ENCODE measurements around the gene ADCK2.
"Not testable (repeated sequence)": the region's sequence is repeated elsewhere in the genome, so short reads cannot be mapped to it uniquely, and the experiment has no call there.

Gene ADCK2

DNA sequence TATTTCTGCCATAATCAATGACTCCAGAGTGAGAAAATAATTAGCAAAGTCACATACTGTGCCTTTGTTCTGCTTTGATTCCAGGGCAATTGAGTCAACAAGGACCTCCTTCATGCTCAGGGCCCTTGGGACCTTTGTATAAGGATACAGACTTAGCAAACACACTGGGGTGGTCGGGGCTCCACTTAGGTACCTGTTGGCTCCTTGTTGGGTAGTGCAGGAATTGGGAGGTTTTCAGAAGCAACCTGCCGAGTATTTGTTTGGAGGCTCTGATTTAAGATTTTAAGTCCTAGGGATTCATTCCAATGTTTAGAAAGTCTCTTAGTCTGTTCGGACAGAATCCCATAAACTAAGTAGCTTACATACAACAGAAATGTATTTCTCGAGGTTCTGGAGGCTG is 3.0 kb downstream of the ADCK2 start:
- DNase-seq = no peak

DNA sequence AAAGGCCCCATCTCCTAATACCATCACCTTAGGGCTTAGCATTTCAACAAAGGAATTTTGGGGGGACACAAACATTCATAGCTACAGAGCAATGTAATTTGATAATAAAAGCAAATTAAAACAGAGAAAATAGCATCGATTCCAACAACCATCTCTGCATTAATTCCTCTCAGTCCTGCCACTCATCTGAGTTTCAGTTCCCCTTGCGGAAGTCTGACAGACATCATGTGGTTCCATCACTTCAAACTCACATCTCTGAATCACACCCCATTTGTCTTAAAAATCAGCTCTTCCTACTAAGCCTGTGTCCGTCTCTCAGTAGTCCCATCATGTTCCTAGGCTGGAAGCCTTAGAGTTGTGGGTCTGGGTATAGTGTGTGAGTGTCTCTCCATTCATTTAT is 3.6 kb downstream of the ADCK2 start:
- DNase-seq = no peak

DNA sequence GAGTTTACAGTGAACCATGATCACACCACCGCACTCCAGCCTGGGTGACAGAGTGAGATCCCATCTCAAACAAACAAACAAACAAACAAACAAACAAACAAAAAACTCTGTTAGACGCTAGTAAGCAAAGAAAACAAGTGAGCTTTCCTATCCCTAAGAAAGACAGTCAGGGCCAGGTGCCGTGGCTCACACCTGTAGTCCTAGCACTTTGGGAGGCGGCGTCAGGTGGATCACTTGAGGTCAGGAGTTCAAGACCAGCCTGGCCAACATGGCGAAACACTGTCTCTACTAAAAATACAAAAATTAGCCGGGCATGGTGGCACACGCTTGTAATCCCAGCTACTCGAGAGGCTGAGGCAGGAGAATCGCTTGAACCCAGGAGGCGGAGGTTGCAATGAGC is 4.2 kb downstream of the ADCK2 start:
- DNase-seq = not testable (repeated sequence)

DNA sequence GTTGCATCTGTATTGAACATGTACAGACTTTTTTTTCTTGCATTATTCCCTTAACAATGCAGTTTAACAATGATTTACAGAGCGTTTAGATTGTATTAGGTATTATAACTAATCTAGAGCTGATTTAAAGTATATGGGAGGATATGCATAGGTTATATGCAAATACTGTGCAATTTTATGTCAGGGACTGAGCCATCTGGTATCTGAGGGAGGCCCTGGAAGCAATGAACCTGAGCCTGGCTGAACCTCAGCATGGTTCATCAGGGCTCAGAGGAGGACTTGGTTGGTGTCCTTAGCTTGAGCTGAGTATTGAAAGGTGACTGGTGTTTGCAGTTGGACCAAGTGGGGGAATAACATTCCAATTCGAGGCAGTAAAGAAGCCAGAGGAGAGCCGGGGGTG is 4.8 kb downstream of the ADCK2 start:
- no peak for DNase-seq

DNA sequence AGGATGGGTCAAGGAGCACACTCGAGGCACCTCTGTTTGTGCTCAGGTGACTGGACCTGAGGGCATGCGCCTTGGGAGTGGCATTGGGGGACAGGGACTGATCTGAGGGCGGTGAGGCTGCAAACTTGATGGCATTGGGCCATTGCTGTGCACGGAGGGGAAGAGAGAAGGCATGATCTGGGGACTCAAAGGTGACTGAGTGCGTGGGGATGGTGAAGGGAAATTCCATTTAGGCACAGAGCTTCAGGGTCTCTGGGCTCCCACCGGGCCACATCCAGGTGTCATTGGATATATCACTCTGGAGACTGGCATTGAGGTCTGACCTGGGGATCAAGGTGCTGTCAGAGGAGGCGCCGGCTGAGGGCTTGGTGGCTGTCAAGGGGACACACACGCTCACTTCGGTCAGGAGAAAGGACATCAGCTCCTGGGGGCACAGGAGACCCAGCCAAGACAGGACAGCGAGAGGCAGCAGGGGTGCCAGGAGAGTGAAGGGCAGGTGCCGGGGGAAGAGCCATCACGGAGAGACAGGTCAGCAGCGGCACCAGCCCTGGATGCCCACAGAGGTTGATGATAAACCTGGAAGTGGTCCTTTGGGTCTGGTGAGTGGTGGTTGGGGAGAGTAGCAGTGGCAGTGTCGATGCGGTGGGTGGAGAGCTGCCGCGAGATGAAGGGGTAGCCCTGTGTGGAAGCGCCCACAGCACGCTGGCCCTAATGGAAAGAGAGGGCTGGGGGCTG is 5.5 kb downstream of the ADCK2 start:
- no peak for DNase-seq

DNA sequence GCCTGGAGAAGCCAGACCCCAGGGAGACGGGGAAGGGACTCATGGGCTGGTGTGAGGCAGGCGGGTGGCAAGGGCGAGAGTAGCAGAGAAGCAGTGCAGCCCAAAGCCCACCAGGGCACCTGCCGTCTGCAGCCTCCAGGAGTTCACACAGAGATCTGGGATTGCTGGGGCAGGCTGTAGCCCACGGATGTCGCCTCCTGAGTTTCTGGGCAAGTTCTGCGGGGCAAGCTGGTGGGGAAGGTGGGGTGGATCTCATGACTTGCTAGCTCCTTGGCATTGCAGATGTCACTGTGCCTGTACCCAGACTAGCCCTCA is 6.0 kb downstream of the ADCK2 start:
- DNase-seq = no peak

DNA sequence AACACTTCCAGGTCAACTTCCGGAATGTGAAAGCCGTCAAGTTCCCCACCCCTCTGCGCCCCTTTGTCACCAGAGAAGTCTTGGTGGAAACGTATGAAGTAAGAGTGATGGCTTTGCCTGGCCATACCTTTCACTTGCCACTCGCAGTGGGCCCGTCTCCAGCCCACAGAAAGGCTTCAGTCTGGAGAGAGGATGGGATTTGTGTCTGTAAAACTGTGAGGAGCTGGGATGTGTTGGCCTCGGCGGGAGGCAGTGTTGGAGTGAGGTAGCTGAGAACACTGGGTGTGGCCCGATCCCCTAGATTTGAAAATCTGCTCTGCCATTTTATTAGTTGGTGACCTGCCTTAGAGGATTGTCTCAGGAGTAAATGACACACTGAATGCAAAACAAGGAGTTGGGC is 6.4 kb downstream of the ADCK2 start:
- no peak for DNase-seq

DNA sequence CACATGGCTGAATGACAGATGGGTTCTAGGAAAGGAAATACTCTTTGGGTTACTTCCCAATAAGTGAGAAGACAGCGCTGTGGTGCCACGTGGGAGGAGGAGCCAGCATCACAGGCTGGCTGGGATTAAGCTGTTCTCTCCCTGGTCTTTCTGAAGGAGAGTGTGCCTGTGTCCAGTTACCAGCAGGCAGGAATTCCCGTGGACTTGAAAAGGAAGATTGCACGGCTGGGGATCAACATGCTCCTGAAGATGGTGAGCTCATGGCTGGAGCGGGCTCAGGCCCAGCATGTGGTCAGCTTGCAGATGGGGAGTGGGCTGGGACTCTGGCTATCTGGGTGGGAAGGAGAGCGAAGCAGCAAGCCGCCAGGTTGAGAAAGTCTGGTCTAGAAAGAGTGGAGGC is 8.1 kb downstream of the ADCK2 start:
- no peak for DNase-seq

DNA sequence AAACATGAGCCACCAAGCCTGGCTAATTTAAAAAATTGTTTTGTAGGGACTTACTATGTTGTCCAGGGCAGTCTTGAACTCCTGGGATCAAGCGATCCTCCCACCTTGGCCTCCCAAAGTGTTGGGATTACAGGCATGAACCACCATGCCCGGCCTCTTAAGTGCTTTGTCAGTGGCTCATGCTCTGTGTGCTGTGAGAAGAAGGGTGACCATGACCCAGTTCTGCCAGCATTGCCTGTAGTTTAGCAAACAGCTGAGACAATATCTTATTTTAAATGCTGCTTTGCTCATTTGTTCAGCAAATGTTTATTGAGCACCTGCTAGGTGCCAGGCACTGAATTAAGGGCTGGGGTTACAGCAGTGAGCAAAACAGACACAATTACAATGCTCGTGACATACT is 9.0 kb downstream of the ADCK2 start:
- no peak for DNase-seq

DNA sequence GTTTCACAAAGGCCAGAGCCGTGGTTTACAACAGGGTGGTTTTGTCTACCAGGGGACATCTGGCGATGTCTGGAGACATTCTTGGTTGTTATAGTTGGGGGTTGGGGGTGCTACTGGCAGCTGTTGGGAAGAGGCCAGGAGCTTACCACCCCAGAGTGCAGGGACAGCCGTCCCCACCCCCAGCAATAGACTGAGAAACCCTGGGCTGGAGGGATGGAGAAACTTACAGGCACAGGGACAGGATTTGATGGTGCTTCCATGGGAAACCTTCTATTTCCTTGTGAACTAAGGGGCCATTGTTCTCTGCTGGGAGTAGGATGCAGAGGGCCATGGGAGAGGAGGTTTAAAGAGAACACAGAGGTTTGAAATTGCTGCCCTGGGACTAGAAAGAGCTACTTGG is 10.9 kb downstream of the ADCK2 start:
- no peak for DNase-seq

DNA sequence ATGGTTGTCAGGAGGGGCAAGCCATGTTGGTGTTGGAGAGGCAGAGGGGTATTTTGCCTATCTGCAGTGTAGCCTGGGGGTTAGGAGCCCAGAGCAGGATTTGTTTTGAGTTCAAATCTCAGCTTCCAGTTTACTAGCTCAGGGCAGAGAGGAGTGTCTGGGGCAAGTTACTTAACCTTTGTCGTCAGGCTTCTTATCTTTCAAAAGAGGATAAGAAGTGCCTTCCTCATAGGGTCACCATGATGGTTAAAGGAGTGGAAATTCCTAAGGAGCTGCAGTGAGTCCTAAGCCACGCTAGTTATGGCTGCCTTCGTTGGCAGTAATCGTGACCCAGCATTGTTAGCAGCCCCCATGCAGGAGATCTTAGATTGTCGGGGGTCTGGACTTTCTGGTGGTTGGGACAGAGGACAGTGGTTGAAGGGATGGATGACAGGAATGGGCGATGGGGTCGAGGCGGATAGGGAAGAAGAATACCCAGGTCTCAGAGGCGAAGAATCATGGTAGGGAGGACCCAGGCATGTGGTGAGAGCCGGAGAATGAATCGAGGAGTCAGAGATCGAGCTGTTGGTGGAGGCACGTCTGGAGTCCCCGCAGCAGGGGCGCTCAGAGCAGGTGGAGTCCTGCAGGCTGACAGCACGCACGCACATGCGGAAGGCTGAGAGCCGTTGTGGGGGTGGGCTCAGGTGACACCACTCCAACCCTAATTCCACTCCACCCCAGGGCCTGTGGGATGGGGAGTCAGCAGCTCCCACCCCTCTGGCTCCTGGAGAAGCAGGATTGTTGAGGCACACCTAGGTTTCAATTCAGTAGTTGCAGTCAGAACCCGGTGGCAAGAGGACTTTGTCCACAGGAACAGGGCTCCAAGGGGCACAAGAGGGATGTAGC is 11.6 kb downstream of the ADCK2 start:
- DNase-seq = no peak

DNA sequence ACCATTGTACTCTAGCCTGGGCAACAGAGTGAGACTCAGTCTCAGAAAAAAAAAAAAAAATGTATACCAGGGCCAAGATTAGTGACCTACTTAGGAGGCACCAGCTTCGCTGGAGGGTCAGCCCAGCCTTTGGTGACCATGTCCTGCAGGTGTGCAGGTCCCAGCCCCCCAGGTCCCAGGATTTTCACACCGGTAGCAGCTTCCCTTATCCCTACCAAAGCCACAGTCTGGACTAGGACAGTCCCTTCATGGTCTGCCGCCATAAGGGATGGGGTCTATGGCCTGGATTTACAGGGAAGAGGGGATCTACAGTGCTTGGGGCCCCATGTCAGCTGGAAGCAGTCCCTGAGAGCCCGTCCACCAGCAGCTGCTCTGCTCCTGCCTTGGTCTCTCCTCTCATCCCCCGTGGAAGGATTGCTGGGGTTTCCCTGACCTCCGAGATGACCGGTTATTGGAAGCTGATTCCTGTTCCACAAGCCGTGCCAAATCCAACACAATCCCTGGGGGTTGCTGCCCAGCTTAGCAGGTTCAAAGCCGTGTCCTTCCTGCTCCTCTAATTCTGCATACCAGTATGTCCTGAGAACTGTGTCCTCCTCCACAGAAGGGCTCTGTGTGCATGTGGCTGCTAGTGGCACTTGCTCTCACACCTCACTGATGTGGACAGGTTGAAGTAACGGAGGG is 12.8 kb downstream of the ADCK2 start:
- DNase-seq = no peak

DNA sequence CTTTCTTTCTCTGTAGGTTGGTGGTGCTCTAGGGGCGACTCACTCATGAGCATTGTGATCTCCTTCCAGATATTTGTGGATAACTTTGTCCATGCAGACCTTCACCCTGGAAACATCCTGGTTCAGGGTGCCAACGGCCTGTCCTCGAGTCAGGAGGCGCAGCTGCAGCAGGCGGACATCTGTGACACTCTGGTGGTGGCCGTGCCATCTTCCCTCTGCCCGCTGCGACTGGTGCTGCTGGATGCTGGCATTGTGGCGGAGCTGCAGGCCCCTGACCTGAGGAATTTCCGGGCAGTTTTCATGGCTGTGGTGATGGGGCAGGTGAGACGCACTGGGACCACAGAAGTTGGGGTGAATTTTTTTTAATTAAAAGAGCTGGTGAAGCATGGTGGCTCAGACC is 14.2 kb downstream of the ADCK2 start:
- no peak for DNase-seq

DNA sequence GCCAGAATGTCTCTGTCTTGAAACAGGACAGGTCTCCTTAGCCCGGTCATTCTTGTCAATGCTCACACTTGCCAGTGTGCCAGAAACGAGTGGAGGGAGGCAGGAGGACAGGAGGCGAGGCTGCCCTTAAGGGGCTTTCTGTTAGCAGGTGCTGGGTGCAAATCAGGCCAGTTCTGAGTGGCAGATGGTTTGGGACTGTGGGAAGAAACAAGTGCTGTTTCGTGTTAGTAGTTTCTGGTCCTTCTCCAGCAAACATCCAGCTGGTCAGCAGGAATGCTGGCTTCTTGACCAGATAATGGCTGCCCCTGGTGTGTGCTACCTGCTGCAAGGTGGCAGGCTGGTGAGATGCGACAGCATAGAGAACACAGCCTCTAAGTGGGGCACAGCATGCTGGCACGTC is 15.6 kb downstream of the ADCK2 start:
- DNase-seq = no peak

DNA sequence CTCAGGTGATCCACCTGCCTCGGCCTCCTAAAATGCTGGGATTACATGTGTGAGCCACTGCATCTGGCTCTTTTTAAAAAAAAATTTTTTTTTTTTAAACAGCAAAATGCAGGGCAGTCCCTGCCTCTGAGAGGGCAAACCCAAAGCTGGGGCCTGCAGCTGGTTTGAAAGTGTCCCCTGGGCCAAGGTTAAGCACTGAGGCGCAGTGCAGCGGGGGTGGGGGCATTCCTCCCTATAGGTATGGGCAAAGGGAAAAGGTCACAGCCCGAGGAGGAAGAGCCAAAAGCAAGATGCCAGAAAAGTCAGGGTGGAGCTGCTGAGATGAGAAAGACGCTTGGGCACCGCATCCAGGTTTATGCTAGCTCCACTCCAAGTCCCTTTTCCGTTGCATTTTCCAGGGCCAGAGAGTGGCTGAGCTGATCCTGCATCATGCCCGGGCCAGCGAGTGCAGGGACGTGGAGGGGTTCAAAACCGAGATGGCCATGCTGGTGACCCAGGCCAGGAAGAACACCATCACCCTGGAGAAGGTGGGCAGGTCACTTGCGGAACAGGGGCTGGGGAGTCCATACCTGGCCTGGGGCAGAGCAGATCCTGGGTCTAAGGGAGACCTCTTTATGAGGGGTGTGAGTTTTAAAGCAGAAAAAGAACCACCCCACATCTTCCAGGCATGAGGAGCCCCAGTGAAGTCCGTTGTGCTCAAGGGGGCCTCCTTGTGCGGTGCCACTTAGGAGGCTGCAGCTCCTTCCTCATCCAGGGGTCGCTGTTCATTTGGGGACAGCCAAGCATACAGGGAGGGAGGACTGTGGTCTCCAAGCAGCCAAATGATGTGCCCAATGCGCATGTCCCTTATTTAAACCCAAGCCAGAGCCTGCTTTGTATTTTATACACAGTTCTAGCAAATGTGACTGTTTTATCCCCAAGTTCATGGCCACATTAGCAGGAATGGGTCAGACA is 16.7 kb downstream of the ADCK2 start:
- no peak for DNase-seq

DNA sequence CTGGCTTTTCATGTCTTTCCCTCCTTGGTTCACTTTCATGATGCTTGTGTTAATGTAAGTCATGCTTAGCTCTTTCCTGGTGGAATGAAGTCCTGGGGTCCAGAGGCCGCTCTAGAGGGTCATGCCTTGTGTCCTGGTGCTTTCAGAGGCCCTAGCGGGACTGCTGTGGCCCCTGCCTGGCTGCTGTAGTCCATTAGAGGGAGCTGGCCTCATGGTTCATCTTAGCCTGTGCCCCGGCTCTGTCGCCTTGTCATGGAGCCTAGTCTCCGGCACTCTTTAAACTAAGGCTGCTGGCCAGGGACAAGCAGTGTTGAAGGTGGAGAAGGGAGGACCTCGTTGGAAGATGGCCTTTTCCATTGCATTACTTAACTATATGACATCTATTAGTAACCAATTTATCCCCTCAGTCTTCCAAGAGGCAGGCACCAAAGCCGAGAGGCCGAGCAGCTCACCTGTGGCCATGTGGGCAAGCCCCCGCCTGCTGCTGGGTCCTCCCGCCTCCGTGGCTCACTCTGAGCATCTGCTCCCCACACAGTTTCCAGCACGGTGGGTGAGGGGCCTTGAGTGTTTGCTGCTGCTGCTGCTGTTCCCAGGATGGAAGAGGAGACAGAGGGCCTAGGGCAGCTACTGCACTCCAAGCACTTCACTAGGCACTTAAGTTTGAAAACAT is 18.8 kb downstream of the ADCK2 start:
- DNase-seq = no peak

DNA sequence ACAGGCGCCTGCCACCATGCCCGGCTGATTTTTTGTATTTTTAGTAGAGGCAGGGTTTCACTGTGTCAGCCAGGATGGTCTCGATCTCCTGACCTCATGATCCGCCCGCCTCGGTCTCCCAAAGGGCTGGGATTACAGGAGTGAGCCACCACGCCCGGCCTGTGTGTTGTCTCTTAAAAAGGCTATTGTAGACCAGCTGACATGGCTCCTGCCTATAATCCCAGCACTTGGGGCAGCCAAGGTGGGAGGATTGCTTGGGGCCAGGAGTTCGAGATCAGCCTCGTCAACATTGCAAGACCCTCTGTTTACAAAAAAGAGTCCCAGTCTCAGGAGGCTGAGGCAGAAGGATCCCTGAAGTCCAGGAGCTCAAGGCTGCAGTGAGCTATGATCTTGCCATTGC is 21.1 kb downstream of the ADCK2 start:
- not testable (repeated sequence) for DNase-seq

DNA sequence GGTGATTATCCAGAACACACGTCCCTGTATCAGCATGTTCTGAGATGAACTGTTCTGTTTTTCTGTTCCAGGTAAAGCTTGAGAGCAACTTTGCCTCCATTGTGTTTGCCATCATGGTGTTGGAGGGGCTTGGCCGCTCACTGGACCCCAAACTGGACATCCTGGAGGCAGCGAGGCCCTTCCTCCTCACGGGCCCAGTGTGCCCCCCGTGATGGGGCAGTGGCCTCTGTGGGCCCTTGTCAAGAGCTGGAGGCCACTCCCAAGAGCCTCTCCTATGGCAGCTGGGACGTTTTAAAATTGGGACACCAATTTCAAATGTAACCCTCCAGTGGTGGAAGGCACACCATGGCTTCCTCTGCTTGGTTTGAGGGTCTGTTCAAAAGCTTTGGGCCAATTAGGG is 21.8 kb downstream of the ADCK2 start:
- no peak for DNase-seq

DNA sequence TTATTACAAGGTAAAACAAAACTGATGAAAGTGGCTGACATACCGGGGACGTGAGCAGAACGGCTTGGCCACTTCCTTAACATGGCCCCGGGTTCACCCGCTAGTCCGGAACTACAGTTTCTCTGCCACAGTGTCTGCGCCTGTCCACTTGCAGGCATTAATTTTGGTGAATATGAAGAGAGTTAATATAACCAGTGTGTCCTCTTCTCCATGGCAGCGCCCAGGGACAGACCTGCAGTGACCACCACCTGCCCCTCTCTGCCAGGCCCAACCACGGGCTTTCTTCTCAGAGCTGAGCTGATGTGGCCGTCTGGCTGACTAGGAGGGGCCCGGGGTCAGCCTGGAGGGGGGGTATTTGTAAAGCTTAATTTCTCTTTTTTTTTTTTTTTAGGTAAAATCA is 22.6 kb downstream of the ADCK2 start:
- DNase-seq = no peak

DNA sequence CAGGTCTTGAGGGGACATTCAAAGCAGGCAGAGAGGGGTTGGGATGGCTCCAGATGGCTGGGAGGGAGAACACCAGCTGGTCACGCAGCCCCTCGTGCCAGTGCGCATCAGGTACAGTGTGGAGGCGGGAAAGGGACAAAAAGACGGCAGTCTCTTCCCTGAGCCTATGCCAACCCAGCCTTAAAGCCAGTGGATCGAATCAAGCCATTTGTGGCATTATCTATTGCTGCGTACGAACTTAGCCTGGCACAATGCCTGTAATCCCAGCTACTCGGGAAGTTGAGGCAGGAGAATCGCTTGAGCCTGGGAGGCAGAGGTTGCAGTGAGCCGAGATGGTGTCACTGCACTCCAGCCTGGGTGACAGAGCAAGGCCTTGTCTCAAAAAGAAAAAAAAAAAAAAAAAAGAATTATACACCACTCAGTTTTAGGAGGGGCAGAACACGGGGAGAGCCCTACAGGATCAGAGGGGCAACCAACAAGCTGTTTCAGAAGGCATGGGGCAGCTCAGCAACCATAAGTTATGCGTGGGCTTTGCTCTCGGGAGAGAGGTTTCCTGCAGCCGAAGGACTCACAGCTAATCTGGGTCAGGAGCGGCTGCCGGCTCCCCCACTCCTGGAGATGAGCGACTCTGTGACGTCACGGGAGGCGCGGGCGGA is 23.4 kb downstream of the ADCK2 start:
- DNase-seq = peak; percentile 95

DNA sequence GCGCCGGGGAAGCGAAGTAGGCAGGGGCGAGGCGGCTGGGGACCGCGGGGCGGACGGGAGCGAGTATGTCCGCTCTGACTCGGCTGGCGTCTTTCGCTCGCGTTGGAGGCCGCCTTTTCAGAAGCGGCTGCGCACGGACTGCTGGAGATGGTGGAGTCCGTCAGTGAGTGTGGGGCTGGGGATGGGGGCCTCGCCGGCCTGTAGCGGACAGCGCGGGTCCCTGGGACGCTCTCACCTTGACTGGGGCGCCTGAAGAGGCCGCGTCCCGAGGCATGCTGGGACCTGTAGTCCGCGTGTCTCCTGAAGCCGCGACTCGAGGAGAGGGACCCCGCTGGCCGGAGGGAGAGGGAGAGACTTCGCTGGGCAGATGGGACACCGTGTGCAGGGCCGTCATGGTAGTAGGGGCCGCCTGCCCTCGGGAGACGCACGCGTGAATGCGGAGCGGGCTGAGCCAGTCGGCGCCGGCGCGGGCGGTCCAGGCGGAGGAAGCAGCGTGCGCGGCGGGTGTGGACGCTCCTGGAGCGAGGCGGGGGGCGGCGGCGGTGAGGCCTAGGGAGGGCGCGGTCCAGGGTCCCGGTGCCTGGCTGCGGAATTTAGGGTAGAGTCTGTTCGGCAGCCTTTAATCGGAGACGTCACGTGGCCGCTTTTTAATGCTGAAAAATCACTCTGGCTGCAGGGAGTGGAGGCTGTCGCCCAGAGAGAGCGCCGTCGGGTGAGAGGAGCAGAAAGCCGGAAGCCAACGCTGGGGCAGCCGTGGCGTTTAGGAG is 24.1 kb downstream of the ADCK2 start, which contains the start of gene NDUFB2:
NDUFB2 (plus strand) TSS at position 29 of the 767 bp plus-strand sequence; CDS start at position 66, 37 bp downstream.
- peak; percentile 58 for DNase-seq

All from stimulated activated CD4-positive, alpha-beta T cell treated with anti-CD3 and anti-CD28 coated beads, Interleukin-12 subunit alpha, Interleukin-12 subunit beta, amount 100 ng/mL, for 4 hours (primary cell).